T-cell (primary cell): Measurements from ENCODE around the gene CASP5. TPM values are rescaled to one million over a fixed set of nuclear protein-coding genes. Genes with fewer than 3 reads are reported as not detected.
"Not testable (repeated sequence)": the region's sequence is repeated elsewhere in the genome, so short reads cannot be mapped to it uniquely, and the experiment has no call there.

ENCODE experiments used
- ATAC-seq, 4 experiments: fragments of 200-7000 bp in 3 of 4; fragments of 150-1000 bp in 1 of 4; cut with Tn5 transposase; replicated peaks in 1 of 4; 1 replicate in 3 of 4; 2 replicates in 1 of 4; pipeline ENCODE4 v1.10.0; 2021; ENCODE audit warnings: moderate library complexity in 3 of 4, mild to moderate bottlenecking in 2 of 4, moderate number of reproducible peaks in 1 of 4
- CTCF ChIA-PET, 2 donors: fragments of 300-600 bp; sonication (Branson Sonifier 250); formaldehyde crosslinking; loops; one replicate each; lab custom pipeline; 2022; ENCODE audit warnings: antibody characterized with exemption in 2 of 2; lab: Charles Lee
- POLR2A ChIA-PET, 2 donors: fragments of 300-600 bp; sonication (Branson Sonifier 250); formaldehyde crosslinking; loops; one replicate each; lab custom pipeline; 2022; ENCODE audit warnings: antibody characterized with exemption in 2 of 2; lab: Charles Lee
- DNase-seq, 35 experiments: peaks; one replicate each; pipeline versions ENCODE4 v3.0.0 to v3.0.0-alpha.2; 2013 to 2023
- H3K27ac ChIP-seq: one replicate; pipeline ENCODE4 v1.5.1; 2013; ENCODE audit warnings: low read length
- H3K27me3 ChIP-seq, 2 experiments: replicated peaks in 1 of 2; 1 replicate in 1 of 2; 2 replicates in 1 of 2; pipeline versions ENCODE4 v1.6.1 to v1.7.0; 2013; ENCODE audit warnings: low read length in 1 of 2, mixed read lengths in 1 of 2; ENCODE audit not compliant: control insufficient read depth in 2 of 2, insufficient read depth in 2 of 2; ENCODE audit errors: extremely low read depth in 1 of 2
- H3K36me3 ChIP-seq, 2 donors: 1 replicate in 1 of 2; 2 replicates in 1 of 2; pipeline versions ENCODE4 v1.6.1 to v1.7.0; 2013; ENCODE audit warnings: low read length in 1 of 2; ENCODE audit not compliant: control insufficient read depth in 2 of 2, insufficient read depth in 1 of 2; ENCODE audit errors: extremely low read depth in 1 of 2
- H3K4me1 ChIP-seq, 2 experiments: 1 replicate in 1 of 2; 2 replicates in 1 of 2; pipeline versions ENCODE4 v1.6.1 to v1.7.0; 2013; ENCODE audit warnings: low read length in 2 of 2, mixed read lengths in 1 of 2; ENCODE audit not compliant: insufficient read depth in 2 of 2, control insufficient read depth in 1 of 2; ENCODE audit errors: extremely low read depth in 1 of 2
- H3K4me3 ChIP-seq, 2 donors: 1 replicate in 1 of 2; 2 replicates in 1 of 2; pipeline versions ENCODE4 v1.5.1 to v1.7.0; 2013; ENCODE audit warnings: mild to moderate bottlenecking in 2 of 2, low read length in 1 of 2, moderate library complexity in 1 of 2; ENCODE audit not compliant: control insufficient read depth in 1 of 2; ENCODE audit errors: extremely low read depth in 1 of 2
- H3K9me3 ChIP-seq: 2 replicates; pipeline ENCODE4 v1.7.0; 2013
- H3K27ac Mint-ChIP-seq, 2 donors: one replicate each; pipeline ENCODE4 v1.8.0; 2020 to 2021; ENCODE audit warnings: mild to moderate bottlenecking in 2 of 2, mixed read lengths in 2 of 2
- H3K27me3 Mint-ChIP-seq, 2 donors: one replicate each; pipeline ENCODE4 v1.8.0; 2021 to 2022; ENCODE audit warnings: mixed read lengths in 2 of 2
- H3K36me3 Mint-ChIP-seq: one replicate; pipeline ENCODE4 v1.8.0; 2021; ENCODE audit warnings: mixed read lengths
- H3K4me1 Mint-ChIP-seq, 3 donors: one replicate each; pipeline ENCODE4 v1.8.0; 2020 to 2022; ENCODE audit warnings: mixed read lengths in 3 of 3, mild to moderate bottlenecking in 1 of 3
- H3K4me3 Mint-ChIP-seq, 3 donors: one replicate each; pipeline ENCODE4 v1.8.0; 2020 to 2022; ENCODE audit warnings: mild to moderate bottlenecking in 3 of 3, mixed read lengths in 3 of 3, moderate library complexity in 3 of 3
- H3K9me3 Mint-ChIP-seq, 3 donors: one replicate each; pipeline ENCODE4 v1.8.0; 2020 to 2022; ENCODE audit warnings: mixed read lengths in 3 of 3
- WGBS: methylation state at CpG from one replicate; pipeline ENCODE4 v1.1.5; 2013; ENCODE audit warnings: missing lambda C conversion rate; ENCODE audit not compliant: insufficient coverage; 5-methylcytosine and 5-hydroxymethylcytosine counted together
- total RNA-seq, 35 experiments: library from RNA in 6 of 35; stranded (reverse) in 6 of 35; fragments of 120-200 nt in 1 of 35; gene quantifications; one replicate each; pipeline versions ENCODE4 v1.2.1 to v1.2.4 and lab custom pipeline; 2013 to 2026

The CASP5 gene
- total RNA-seq, 5 donors from 2014 or later (not counting 1 experiment from before 2014, with no cell fraction given) = 0.38 TPM; not detected in 4

GRCh38 chr11:105046898-105047579 lies 24.1 kb upstream of the CASP5 start:
- H3K9me3 ChIP-seq = no peaks in the 10 kb centered on the region
- ATAC-seq = no peak
- H3K4me1 Mint-ChIP-seq = peaks cover 40 to 49% (median 46%) of the 10 kb centered on the region in 3 donors
- H3K9me3 Mint-ChIP-seq = no peaks in the 10 kb centered on the region
- peak overlapping the region in 1 of 3 donors; percentile 26 for H3K4me3 Mint-ChIP-seq
- H3K27me3 ChIP-seq = no peaks in the 10 kb centered on the region
- peaks cover 7 to 8% of the 10 kb centered on the region in 2 experiments for H3K4me1 ChIP-seq
- H3K36me3 ChIP-seq = no peaks in the 10 kb centered on the region
- no peak overlapping the region for H3K27ac ChIP-seq
- DNase-seq = no peak
- peaks cover 4% of the 10 kb centered on the region for H3K36me3 Mint-ChIP-seq
- WGBS = 83% methylated on average over 1 of the region's 8 CpGs
- H3K27ac Mint-ChIP-seq = no peak overlapping the region
- no peak overlapping the region for H3K4me3 ChIP-seq
- no peaks in the 10 kb centered on the region for H3K27me3 Mint-ChIP-seq
- POLR2A ChIA-PET = interaction anchor here in 1 of 2 donors (0.7 kb wide), 2 partner anchors 23 to 249 kb away, joined by 5 to 6 read pairs; no protein-coding TSS in a partner anchor
- CTCF ChIA-PET = no interaction called here

GRCh38 chr11:105045676-105046296 lies 22.8 kb upstream of the CASP5 start:
- peaks cover 50 to 62% (median 58%) of the 10 kb centered on the region in 3 donors for H3K4me1 Mint-ChIP-seq
- H3K36me3 Mint-ChIP-seq = peaks cover 13% of the 10 kb centered on the region
- H3K27me3 Mint-ChIP-seq = no peaks in the 10 kb centered on the region
- peak overlapping the region; percentile 89 to 99 (median 95) for H3K4me3 Mint-ChIP-seq
- H3K27me3 ChIP-seq = no peaks in the 10 kb centered on the region
- peaks cover 0 to 9% of the 10 kb centered on the region in 2 donors for H3K36me3 ChIP-seq
- no peaks in the 10 kb centered on the region for H3K9me3 ChIP-seq
- WGBS = 100% methylated on average over 4 of the region's 5 CpGs
- peak overlapping the region in 1 of 2 donors; percentile 55 for H3K4me3 ChIP-seq
- no peaks in the 10 kb centered on the region for H3K9me3 Mint-ChIP-seq
- H3K4me1 ChIP-seq = peaks cover 8 to 9% of the 10 kb centered on the region in 2 experiments
- ATAC-seq (no peak), DNase-seq (no peak)
- peak overlapping the region; percentile 85 to 100 for H3K27ac Mint-ChIP-seq
- peak overlapping the region; percentile 77 for H3K27ac ChIP-seq
- ChIA-PET CTCF (no interaction called here), POLR2A (interaction anchor here in 1 of 2 donors (0.6 kb wide), 1 partner anchor 19 kb away, joined by 3 read pairs; no protein-coding TSS in a partner anchor)

GRCh38 chr11:105044557-105045524 lies 21.9 kb upstream of the CASP5 start, which contains the start of gene CARD16:
Gene CARD16 (minus strand): TSS chr11:105045335. CDS start chr11:105045297, 38 bp downstream.
- H3K4me3 ChIP-seq = peak within 1 kb of the TSS; percentile 55 to 69
- CTCF ChIA-PET = interaction anchor here in 1 of 2 donors (0.7 to 2.1 kb wide), 3 partner anchors 9 to 432 kb away, joined by 3 to 5 read pairs (median 3); partner anchors contain the start of gene CASP1
- not testable (repeated sequence) for H3K9me3 ChIP-seq, H3K4me1 ChIP-seq, H3K9me3 Mint-ChIP-seq, H3K27me3 ChIP-seq, H3K27me3 Mint-ChIP-seq
- H3K27ac ChIP-seq = peak within 1 kb of the TSS; percentile 77
- Mint-ChIP-seq H3K4me1 (peaks cover 57 to 68% (median 61%) of the 10 kb centered on the region in 3 donors), H3K36me3 (peaks cover 23% of the 10 kb centered on the region), H3K27ac (peak within 1 kb of the TSS; percentile 98 to 100), H3K4me3 (peak within 1 kb of the TSS; percentile 89 to 99 (median 95))
- POLR2A ChIA-PET = interaction anchor here in 1 of 2 donors (0.6 to 1.8 kb wide), 3 partner anchors 10 to 18 kb away, joined by 3 to 5 read pairs (median 3); partner anchors contain the start of gene CASP1
- DNase-seq (peak in 28 of 35 experiments; percentile 7 to 73 (median 24)), ATAC-seq (peak; percentile 86 to 94 (median 92))
- H3K36me3 ChIP-seq = peaks cover 0 to 18% of the 10 kb centered on the region in 2 donors
- 0% methylated on average over 2 of the region's 5 CpGs for WGBS

GRCh38 chr11:105042178-105042577 lies 19.2 kb upstream of the CASP5 start:
- Histone ChIP-seq H3K4me3 (no peak overlapping the region), H3K4me1 (peaks cover 8 to 9% of the 10 kb centered on the region in 2 experiments), H3K9me3 (no peaks in the 10 kb centered on the region), H3K36me3 (peaks cover 0 to 26% of the 10 kb centered on the region in 2 donors), H3K27me3 (no peaks in the 10 kb centered on the region), H3K27ac (no peak overlapping the region)
- WGBS = no CpG with 5 or more reads among the region's 3 CpGs
- Mint-ChIP-seq H3K4me3 (peak overlapping the region in 2 of 3 donors; percentile 32 to 89), H3K4me1 (peaks cover 61 to 71% (median 62%) of the 10 kb centered on the region in 3 donors), H3K27me3 (no peaks in the 10 kb centered on the region), H3K9me3 (no peaks in the 10 kb centered on the region), H3K27ac (no peak overlapping the region), H3K36me3 (peaks cover 45% of the 10 kb centered on the region)
- DNase-seq (no peak), ATAC-seq (no peak)
- CTCF ChIA-PET = no interaction called here
- POLR2A ChIA-PET = no interaction called here

GRCh38 chr11:105040703-105041102 lies 17.7 kb upstream of the CASP5 start:
- ATAC-seq (no peak), DNase-seq (no peak)
- H3K36me3 ChIP-seq = peaks cover 0 to 26% of the 10 kb centered on the region in 2 donors
- H3K27me3 ChIP-seq = no peaks in the 10 kb centered on the region
- H3K27me3 Mint-ChIP-seq = no peaks in the 10 kb centered on the region
- H3K9me3 ChIP-seq = no peaks in the 10 kb centered on the region
- WGBS = no CpG with 5 or more reads among the region's 2 CpGs
- H3K4me3 ChIP-seq = no peak overlapping the region
- H3K27ac ChIP-seq = no peak overlapping the region
- CTCF ChIA-PET = no interaction called here
- peaks cover 51% of the 10 kb centered on the region for H3K36me3 Mint-ChIP-seq
- H3K4me1 ChIP-seq = peaks cover 7 to 8% of the 10 kb centered on the region in 2 experiments
- POLR2A ChIA-PET = no interaction called here
- H3K4me1 Mint-ChIP-seq = peaks cover 60 to 66% (median 62%) of the 10 kb centered on the region in 3 donors
- H3K4me3 Mint-ChIP-seq = no peak overlapping the region
- H3K27ac Mint-ChIP-seq = no peak overlapping the region
- H3K9me3 Mint-ChIP-seq = no peaks in the 10 kb centered on the region
